ENCODE data around the gene SETBP1. TPM values are rescaled to one million over a fixed set of nuclear protein-coding genes. Genes with fewer than 3 reads are reported as not detected.

Gene SETBP1
- polyA plus RNA-seq, 1 experiment: 2.9 TPM

- DNase-seq (ENCODE audit: low read depth): no peak
- no peaks in the 10 kb centered on the region for H3K27me3 ChIP-seq (ENCODE audit: control insufficient read depth, insufficient read depth, low read length)
- ChIA-PET POLR2A (no interaction called here), CTCF (interaction anchor here (1.9 kb wide), 1 partner anchor 8 kb away, joined by 6 read pairs; no protein-coding TSS in a partner anchor)
- H3K36me3 ChIP-seq (ENCODE audit: control insufficient read depth, insufficient read depth, low read length): no peaks in the 10 kb centered on the region
- H3K4me3 ChIP-seq (ENCODE audit: low read depth, low read length): no peak overlapping the region
- TF ChIP-seq CTCF (IDR thresholded peaks at IDR 0.05; ENCODE audit: insufficient read depth, low read depth, low read length): no peak
These were observed 380.7 kb downstream of the SETBP1 start for GRCh38 chr18:45061359-45061758.

- no peak for DNase-seq (ENCODE audit: low read depth)
- no peaks in the 10 kb centered on the region for H3K27me3 ChIP-seq (ENCODE audit: control insufficient read depth, insufficient read depth, low read length)
- CTCF ChIA-PET: no interaction called here
- no peaks in the 10 kb centered on the region for H3K36me3 ChIP-seq (ENCODE audit: control insufficient read depth, insufficient read depth, low read length)
- TF ChIP-seq CTCF (IDR thresholded peaks at IDR 0.05; ENCODE audit: insufficient read depth, low read depth, low read length): no peak
- POLR2A ChIA-PET: no interaction called here
- no peak overlapping the region for H3K4me3 ChIP-seq (ENCODE audit: low read depth, low read length)
These were observed 382.8 kb downstream of the SETBP1 start for GRCh38 chr18:45063246-45064038.

DNA sequence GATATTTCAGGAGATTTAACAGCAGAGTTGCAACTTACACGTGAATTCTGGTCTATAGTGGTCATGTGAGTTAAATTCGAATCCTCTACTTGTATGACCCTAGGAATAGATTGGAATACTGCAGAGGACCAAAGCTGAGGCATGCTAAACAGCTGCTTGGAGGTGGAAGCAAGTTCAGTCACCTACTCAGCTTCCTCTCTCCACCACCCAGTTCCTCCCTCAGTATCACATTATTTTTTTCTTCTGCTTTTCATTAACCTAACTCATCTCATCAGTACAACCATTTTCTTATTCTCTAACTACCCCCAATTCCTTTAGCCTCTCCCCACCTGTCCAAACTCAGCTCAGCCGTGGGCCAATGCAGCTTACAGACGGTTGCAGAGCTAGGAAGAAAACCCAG, 385.5 kb downstream of the SETBP1 start:
- H3K27me3 ChIP-seq (ENCODE audit: control insufficient read depth, insufficient read depth, low read length): no peaks in the 10 kb centered on the region
- ChIA-PET CTCF (no interaction called here), POLR2A (no interaction called here)
- no peak for TF ChIP-seq CTCF (IDR thresholded peaks at IDR 0.05; ENCODE audit: insufficient read depth, low read depth, low read length)
- no peaks in the 10 kb centered on the region for H3K36me3 ChIP-seq (ENCODE audit: control insufficient read depth, insufficient read depth, low read length)
- H3K4me3 ChIP-seq (ENCODE audit: low read depth, low read length): no peak overlapping the region
- no peak for DNase-seq (ENCODE audit: low read depth)

DNA sequence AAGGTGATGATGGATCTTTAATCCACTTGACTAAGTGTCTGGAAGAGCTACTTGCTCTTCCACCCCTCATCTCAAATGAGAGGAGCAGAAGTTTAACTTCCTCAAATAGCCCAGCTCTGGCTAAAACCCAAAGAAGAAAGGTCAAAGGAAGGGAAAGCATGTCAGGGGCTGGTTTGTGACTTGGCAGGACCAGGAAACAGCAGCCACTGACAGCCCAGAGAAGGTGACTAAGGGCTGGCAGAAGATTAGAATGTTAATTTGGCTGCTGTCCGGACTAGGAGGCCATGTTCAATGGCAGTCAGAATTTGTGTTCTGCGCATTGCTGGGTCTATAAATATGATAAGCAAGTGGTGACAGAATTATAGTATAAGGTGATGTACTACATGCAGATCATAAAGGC, 386.2 kb downstream of the SETBP1 start:
- Histone ChIP-seq H3K4me3 (ENCODE audit: low read depth, low read length) (no peak overlapping the region), H3K27me3 (ENCODE audit: control insufficient read depth, insufficient read depth, low read length) (no peaks in the 10 kb centered on the region), H3K36me3 (ENCODE audit: control insufficient read depth, insufficient read depth, low read length) (no peaks in the 10 kb centered on the region)
- POLR2A ChIA-PET: no interaction called here
- DNase-seq (ENCODE audit: low read depth): no peak
- TF ChIP-seq CTCF (IDR thresholded peaks at IDR 0.05; ENCODE audit: insufficient read depth, low read depth, low read length): no peak
- CTCF ChIA-PET: no interaction called here

DNA sequence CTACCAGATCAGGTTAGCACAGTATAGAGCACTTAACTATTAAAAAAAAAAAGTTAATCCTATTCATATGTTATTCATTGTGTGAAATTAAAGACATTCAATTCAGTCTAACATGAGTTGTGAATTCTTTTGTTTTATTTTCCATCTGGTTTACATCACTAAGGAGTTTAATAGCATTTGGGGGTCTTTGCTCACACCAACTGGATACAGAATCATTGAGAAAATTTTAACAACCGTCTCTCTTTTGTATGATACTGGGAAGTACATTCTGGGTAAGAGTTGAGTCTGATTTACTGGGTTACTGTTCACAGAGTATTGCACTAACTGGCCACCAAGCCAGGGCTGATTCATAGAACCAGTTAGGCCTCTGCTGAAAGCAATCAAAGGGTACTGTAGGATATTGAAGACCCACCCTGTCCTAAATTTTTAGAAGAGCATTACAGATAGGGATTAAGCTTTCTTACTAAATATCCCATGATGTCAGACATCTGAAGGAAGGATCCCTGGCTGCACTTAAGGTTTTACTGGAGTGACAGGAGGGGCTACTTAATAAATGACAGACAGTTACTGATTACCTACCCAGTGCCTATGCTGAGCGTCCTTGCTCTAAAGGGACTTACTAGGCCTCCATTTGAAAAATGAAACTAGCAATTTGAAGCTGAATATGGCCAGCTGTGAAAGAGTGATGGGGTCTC, 387.9 kb downstream of the SETBP1 start:
- ChIA-PET CTCF (interaction anchor here (0.6 to 2.0 kb wide), 2 partner anchors 8 to 142 kb away, joined by 3 to 6 read pairs; no protein-coding TSS in a partner anchor), POLR2A (no interaction called here)
- no peak for DNase-seq (ENCODE audit: low read depth)
- TF ChIP-seq CTCF (IDR thresholded peaks at IDR 0.05; ENCODE audit: insufficient read depth, low read depth, low read length): no peak
- Histone ChIP-seq H3K4me3 (ENCODE audit: low read depth, low read length) (no peak overlapping the region), H3K27me3 (ENCODE audit: control insufficient read depth, insufficient read depth, low read length) (no peaks in the 10 kb centered on the region), H3K36me3 (ENCODE audit: control insufficient read depth, insufficient read depth, low read length) (no peaks in the 10 kb centered on the region)

All from BJ (cell line).